Suppressor macrophage treated with lipopolysaccharide for 1 hour (primary cell): ENCODE measurements around the gene PADI3.
A peak's percentile ranks its signal among the peaks of the same experiment; 100 is the strongest.

ENCODE experiments used
- DNase-seq, 3 donors: peaks; one replicate each; pipeline ENCODE4 v3.0.0-alpha.2; 2020 to 2022

PADI3 gene

GRCh38 chr1:17243274-17243673, 5.6 kb upstream of the PADI3 start:
- DNase-seq: no peak

GRCh38 chr1:17244821-17245740, 3.8 kb upstream of the PADI3 start:
- peak in 2 of 3 donors; percentile 25 to 28 for DNase-seq

GRCh38 chr1:17245816-17246325, 3.0 kb upstream of the PADI3 start:
- no peak for DNase-seq

GRCh38 chr1:17246971-17247370, 1.9 kb upstream of the PADI3 start:
- peak; percentile 35 to 43 (median 36) for DNase-seq

GRCh38 chr1:17250601-17251000, 1.7 kb downstream of the PADI3 start:
- DNase-seq: peak; percentile 40 to 57 (median 51)

- no peak for DNase-seq
Observed at GRCh38 chr1:17251246-17251645, 2.3 kb downstream of the PADI3 start.

GRCh38 chr1:17251701-17252376, 2.9 kb downstream of the PADI3 start:
- DNase-seq: peak in 2 of 3 donors; percentile 35 to 52

GRCh38 chr1:17255336-17255735, 6.4 kb downstream of the PADI3 start:
- no peak for DNase-seq

- no peak for DNase-seq
Observed at GRCh38 chr1:17258116-17258757, 9.3 kb downstream of the PADI3 start.

GRCh38 chr1:17258758-17259130, 9.8 kb downstream of the PADI3 start:
- DNase-seq: no peak

GRCh38 chr1:17259233-17259873, 10.5 kb downstream of the PADI3 start:
- no peak for DNase-seq

- no peak for DNase-seq
Observed at GRCh38 chr1:17260264-17260663, 11.4 kb downstream of the PADI3 start.

GRCh38 chr1:17260738-17261137, 11.8 kb downstream of the PADI3 start:
- DNase-seq: no peak

GRCh38 chr1:17263936-17264335, 15.0 kb downstream of the PADI3 start:
- DNase-seq: no peak

- no peak for DNase-seq
Observed at GRCh38 chr1:17264470-17264869, 15.6 kb downstream of the PADI3 start.

- DNase-seq: no peak
Observed at GRCh38 chr1:17265162-17265561, 16.3 kb downstream of the PADI3 start.

- DNase-seq: no peak
Observed at GRCh38 chr1:17265950-17266349, 17.1 kb downstream of the PADI3 start.

GRCh38 chr1:17270891-17271765, 22.2 kb downstream of the PADI3 start:
- no peak for DNase-seq

GRCh38 chr1:17272066-17272465, 23.2 kb downstream of the PADI3 start:
- DNase-seq: no peak

GRCh38 chr1:17272646-17273045, 23.7 kb downstream of the PADI3 start:
- DNase-seq: no peak

- no peak for DNase-seq
Observed at GRCh38 chr1:17273096-17273495, 24.2 kb downstream of the PADI3 start.
